Fibroblast of mammary gland (primary cell): Measurements from ENCODE around the gene ACOX2.

ENCODE experiments used
- DNase-seq: peaks from one replicate; pipeline ENCODE4 v3.0.0-alpha.2; 2010; ENCODE audit warnings: low read depth
- H3K4me3 ChIP-seq: 2 replicates; pipeline ENCODE4 v1.5.1; 2011; ENCODE audit warnings: low read depth, mild to moderate bottlenecking, low read length, moderate library complexity; ENCODE audit not compliant: control insufficient read depth
- CTCF ChIP-seq: conservative IDR thresholded peaks from 2 replicates; pipeline ENCODE4 v1.5.1; 2011; ENCODE audit warnings: low read depth, low read length, inconsistent platforms; ENCODE audit not compliant: control insufficient read depth, insufficient read depth

The ACOX2 gene

DNA sequence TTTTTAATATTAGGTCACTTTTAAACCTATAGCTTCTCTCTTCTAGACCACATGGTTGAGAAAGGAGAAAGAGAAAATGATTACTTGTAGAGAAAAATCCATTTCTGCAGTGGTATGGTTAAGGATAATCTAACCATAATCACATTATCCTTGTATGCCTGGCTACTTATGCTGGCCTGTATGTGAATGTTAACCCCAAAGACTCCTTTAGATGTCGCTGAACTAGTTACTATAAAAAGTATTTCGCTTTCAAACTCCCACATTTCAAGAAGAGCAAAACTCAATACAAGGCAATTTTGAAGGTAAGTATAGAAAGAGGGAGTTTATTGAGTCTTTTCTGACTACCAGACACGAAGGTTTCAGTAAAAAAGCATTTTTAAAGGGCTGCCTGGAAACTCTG is 42.9 kb downstream of the ACOX2 start:
- no peak for TF ChIP-seq CTCF
- no peak overlapping the region for H3K4me3 ChIP-seq
- DNase-seq = no peak

GRCh38 chr3:58492494-58492905 is 44.5 kb downstream of the ACOX2 start:
- H3K4me3 ChIP-seq = peak overlapping the region; percentile 87
- no peak for TF ChIP-seq CTCF
- no peak for DNase-seq

DNA sequence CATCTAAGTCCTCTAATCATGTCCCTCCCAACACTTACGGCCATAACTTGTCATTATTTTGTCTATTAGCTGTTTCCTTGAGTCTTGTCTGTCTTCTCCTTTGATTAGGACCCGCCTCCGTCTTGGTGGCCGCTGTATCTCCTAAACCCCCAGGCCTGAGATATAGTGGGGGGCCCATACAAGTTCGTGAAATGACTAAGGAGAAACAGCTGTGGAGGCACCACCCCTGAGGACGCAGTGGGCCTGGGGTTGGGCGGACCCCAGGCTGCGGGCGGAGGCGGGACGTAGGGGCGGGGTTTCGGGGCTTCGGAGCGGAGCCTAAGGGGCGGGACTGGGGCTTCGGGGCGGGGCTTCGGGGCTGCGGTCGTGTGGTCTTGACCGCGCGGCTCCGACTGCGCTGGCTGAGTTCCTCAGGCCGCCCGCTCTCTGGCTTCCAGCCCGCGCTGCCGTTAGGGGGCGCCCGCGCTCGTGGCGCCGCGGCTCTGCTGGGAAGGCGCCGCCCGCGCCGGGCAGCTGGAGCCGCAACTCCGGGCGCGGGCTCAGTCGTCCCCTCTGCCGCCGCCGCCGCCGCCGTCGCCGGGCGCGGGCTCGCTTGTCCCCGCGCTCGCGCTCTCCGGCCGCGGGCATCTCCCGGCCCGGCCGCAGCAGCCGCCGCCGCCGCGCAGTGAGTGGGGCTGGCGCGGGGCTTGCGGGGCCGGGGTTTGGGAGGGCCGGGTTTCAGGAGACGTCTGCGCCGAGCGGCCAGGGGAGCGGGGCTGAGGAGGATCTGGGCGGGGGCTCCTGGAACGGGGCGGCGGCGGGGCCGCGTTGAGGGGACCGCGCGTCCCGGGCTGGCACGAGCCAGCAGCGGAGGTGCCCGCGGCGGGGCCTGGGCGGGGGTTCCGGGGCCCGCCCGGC is 45.2 kb downstream of the ACOX2 start, which contains the start of gene KCTD6:
Gene KCTD6, plus strand, starts transcription at position 591 of the 897 bp plus-strand sequence. CDS start 6,660 bp downstream, outside the sequence.
- peak within 1 kb of the TSS; percentile 87 for H3K4me3 ChIP-seq
- DNase-seq = peak; percentile 90
- no peak for TF ChIP-seq CTCF

DNA sequence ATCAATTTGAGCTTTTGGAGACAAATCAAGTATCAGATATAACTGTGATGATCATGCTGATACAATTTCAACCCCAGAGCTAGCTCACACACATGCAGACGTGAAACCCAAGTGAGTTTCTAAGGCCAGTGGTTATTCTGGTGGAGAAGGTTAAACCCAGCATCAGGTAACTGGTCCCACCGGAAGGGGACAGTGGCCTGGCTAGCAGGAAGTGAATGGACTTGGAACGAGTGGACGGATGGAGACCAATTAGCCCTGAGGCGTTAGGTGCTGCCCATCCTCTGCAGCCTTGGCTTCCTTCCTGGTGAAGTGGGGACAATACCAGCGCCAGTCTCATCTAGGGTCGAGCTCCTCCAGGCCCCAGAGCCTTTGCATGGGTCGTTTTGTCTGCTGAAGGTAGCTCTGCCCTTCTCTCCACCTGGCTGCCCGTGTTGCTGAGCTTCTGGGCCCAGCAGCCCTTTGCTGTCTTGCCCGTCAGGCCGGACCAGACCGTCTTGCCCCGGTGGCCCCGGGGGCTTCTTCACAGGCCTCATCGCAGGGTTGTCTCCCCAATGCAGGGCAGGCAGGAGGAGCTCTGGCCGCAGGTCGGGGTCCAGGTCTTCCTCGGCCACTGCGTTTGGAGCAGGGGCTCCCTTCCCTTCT is 46.0 kb downstream of the ACOX2 start:
- TF ChIP-seq CTCF = no peak
- no peak for DNase-seq
- peak overlapping the region; percentile 51 for H3K4me3 ChIP-seq

DNA sequence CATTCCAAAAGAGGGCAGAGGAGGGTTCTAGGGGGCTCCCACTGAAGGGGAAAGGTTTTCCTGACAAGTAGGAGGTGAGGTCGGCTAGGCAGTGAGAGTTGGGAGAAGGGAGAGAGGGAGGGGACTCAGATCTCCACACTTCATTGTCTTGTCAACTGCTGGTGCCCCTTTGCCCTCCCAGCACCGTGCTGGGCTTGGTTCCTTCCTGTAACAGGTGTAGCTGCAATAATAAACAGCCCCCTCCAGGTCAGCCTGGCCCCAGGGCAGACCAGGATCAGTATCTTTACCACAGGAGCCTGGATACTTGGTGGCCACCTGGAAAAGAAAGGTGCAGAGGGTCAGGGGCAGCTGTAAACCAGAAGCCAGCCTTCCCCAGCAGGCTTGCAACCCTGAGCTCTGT is 48.0 kb downstream of the ACOX2 start:
- DNase-seq = no peak
- no peak for TF ChIP-seq CTCF
- no peak overlapping the region for H3K4me3 ChIP-seq

DNA sequence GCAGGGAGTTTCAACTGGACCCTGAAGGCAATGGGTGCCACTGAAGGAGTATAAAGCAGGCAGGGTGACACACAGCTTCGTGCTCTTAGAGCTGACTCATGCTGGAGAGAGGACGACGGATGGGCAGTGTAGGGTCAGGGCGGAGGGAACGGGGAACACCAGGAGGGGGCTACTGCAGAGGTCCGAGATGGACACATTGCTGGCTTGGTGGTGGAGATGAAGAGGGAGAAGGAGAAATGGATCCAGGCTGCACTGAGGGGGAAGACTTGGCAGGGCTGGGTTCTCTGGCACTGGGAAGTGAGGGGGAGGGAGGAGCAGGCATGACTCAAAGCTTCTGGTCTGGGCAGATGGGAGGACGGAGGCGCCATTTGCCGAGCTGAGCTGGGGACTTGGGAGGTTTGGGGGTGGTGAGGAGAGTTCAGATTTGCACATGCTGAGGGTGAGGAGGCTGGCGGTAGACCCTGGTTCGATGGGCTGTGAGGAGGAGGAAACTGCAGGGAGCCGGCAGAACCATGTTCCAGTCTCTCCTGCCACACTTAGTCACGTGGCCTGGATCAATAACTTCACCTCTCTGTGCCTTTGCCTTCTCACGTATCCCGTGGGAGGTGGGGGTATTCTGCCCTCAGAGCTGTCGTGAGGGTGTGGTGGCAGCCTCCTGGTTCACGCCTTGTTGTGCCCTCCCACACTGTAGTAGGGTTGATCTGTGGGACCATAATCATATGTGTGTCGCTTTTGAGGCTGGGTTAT is 49.7 kb downstream of the ACOX2 start:
- peak overlapping the region; percentile 12 for H3K4me3 ChIP-seq
- no peak for TF ChIP-seq CTCF
- DNase-seq = peak; percentile 78
